Stimulated activated CD8-positive, alpha-beta memory T cell treated with anti-CD3 and anti-CD28 coated beads, Interleukin-4, amount 100 ng/mL, for 24 hours (primary cell): ENCODE measurements around the gene GIPC2.
A peak's percentile ranks its signal among the peaks of the same experiment; 100 is the strongest.
"Not testable (repeated sequence)": the region's sequence is repeated elsewhere in the genome, so short reads cannot be mapped to it uniquely, and the experiment has no call there.

Experiments used
- DNase-seq: peaks from one replicate; pipeline ENCODE4 v3.0.0-alpha.2; 2020; ENCODE audit warnings: low read depth

GIPC2 gene

DNA sequence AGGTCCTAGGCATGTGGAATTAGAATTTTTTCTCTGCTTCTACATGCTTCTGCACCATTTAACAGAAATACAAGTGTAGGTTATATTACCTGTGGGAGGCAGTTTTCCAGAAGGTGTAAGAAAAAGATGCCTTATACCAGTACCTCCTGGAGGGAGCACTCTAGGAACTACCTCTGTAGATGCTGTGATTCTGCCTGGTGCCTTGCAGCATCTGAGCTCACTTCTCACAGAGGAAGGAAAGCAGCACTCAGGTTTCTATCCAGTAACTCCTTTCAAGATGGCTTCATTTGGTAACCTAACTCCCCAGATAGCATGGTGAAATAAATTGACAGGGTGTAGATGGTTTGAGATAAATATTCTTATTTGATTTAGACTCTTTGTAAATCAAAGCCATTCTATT, 50.3 kb downstream of the GIPC2 start:
- DNase-seq = no peak

DNA sequence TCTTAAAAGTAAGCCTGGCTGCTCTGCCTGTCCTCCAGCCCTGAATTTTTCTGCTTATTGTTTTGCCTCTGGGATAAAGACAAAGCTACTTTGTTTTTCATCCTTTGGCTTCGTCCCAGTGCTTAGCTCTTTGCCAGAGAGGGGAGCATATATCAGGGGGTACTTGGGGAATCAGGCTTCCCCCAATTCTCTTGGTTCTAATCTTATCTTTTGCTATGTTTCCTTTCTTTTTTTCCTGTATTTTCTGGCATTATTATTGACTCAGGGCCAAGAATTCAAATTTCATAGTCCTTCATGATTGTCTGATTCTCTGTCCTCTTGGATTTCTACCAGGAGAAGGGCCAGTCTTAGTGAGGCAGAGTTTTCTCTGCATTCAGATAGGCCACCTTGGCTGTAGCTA, 51.2 kb downstream of the GIPC2 start:
- DNase-seq = no peak

DNA sequence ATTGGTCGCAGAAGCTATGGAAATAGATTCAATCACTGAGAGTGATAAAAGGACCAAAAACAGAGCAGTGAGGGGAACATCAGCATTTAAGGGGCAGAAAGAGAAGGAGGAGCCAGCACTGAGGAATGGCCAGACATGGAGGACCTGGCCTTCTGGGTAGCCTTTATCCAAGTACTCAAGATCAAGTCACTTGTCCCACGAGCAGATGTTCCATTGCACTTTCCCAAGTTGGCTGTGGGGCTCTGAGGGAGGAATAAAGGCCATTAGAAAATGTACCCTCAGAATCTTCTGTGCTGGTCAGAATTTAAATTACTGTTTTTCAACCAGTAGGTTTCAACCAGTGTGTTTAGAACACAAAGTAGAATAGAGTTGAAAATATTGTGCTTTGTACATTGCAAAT, 55.3 kb downstream of the GIPC2 start:
- no peak for DNase-seq

DNA sequence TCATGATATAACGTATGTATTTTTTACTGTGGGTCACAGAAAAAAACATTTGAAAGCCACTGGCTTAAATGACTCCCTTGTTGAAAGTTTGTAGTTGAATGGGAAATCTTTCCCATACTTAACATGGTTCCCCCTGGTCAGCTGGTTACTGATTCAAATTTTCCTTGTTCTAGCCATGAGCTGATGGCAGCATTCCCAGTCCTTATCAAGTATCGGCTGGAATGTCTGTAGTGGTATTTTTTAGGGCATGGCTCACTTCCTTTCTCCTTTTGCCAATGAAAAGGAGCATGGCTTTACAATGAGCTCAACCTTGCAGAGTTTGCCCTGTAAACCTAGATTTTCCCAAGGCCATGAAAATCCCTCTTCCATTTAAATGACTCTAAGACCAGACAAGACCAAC, 55.7 kb downstream of the GIPC2 start:
- DNase-seq = no peak

DNA sequence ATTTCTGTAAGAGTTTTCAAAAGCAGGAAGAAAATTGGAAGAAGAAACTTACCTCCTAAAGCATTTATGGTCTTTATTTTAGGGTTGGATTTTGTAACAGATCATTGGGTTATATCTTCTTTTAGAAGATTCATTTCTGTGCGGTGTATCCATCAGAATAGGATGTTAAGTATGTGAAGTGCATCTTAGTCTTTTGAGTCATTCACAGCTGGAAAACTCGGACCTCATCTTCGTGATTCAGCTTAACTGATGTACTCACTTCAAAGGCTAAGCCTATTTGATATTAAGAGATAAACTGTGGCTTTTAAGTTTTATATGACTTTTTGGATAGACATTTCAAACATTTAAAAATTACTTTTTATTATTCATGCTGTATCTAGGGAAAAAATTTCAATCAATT, 56.3 kb downstream of the GIPC2 start:
- no peak for DNase-seq

DNA sequence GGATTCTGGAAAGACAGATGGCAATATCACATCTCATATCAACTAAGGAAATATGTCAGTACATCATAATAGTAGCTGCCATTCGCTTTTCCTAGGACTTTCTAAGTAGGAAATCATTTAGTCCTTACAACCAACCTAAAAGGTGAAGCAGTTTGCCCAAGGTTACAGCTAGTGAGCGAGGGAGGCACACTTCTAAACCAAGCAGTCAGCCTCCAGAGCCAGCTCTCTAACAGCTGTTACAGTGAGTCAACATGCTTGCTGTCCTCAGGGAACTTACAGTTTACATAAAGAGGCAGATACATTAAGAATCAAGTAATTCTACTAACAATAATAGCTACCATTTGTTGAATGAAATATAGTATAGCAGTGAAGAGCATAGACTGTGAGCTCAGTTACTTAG, 57.1 kb downstream of the GIPC2 start:
- no peak for DNase-seq

DNA sequence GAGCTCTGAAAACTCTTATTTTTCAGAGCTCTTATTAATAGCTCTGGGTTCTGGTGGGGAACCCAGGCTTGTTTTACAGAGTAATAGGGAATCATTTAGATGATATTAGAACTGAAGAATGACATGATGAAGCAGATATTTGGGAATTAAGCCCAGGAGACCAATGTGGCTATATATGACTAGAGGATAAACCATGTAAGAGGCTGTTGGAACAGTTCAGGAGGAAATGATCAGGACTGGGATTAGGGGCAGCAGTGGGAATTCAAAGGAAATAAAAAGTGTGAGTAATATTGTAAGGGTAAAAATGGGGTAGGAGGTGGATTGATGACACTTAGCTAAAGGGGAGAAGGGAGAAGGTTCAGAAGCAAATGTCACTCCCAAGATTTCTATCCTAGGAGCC, 58.6 kb downstream of the GIPC2 start:
- no peak for DNase-seq

DNA sequence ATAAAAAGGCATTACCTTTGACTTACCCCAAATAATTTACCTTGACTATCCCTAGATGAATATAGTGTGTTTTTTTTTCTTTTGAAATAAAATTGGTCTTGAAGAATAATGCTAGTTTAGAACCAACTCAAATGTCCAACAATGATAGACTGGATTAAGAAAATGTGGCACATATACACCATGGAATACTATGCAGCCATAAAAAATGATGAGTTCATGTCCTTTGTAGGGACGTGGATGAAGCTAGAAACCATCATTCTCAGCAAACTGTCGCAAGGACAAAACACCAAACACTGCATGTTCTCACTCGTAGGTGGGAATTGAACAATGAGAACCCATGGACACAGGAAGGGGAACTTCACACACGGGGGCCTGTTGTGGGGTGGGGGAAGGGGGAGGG, 63.9 kb downstream of the GIPC2 start:
- not testable (repeated sequence) for DNase-seq

DNA sequence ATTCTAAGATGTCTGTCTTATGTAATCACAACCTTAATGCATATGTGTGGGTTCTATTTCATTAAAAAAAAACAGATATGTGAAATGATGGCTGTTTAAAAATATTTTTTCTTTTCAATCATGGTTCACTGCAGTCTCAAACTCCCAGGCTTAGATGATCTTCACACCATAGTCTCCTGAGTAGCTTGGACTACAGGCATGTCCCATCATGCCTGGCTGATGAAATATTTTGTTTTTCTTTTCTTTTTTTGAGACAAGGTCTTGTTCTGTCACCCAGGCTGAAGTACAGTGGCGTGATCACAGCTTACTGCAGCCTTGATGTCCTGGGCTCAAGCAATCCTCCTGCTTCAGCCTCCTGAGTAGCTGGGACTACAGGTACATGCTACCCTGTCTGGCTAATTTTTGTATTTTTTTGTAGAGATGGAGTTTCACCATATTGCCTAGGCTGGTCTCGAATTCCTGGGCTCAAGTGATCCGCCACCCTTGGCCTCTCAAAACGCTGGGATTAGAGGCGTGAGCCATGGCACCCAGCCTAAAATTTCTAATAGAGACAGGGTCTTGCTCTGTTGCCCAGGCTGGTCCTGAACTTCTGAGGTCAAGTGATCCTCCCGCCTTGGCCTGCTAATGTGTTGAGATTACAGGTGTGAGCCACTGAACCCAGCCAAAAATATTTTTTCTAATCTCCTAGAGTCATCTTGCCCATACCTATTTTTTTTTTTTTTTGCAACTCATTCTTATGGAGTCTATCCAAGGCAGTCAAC, 67.6 kb downstream of the GIPC2 start:
- no peak for DNase-seq

DNA sequence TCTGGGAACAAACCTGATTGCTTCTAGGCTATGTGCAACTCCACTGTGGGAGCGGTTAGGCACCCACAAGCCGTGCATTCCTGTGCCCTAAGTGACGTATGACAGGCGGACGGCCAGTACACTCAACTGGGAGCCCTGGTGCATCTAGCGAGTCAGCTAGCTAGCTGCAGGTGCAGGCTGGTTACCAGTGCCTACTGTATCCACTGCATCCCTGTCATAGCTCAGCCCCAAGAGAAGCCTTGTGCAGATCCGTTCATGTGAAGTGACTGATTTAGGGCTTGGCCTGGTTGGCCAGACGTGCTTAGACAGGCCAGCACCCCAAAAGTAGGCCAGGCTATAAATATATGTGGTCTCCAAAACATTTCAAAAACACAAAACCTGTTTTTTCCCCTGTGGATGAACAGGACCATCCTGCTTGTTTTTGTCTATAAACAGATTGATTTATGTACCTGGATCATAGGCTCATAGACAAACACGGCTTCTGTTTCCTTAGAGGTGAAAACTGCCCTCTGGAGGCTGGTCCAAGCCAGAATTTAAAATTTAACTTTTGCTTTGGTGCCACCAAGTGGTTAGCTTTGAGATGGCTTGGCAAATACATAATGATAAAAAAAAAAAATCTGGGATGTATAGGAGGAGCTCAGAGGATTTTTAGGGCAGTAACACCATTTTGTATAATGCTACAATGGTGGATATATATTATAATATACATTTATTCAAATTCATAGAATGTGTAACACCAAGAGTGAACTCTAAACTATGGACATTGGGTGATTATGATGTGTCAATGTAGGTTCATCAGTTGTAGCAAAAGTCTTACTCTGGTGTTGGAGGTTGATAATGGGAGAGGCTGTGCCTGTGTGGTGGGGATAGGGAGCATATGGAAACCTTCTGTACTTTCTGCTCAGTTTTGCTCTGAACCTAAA, 68.5 kb downstream of the GIPC2 start:
- DNase-seq = peak; percentile 22

DNA sequence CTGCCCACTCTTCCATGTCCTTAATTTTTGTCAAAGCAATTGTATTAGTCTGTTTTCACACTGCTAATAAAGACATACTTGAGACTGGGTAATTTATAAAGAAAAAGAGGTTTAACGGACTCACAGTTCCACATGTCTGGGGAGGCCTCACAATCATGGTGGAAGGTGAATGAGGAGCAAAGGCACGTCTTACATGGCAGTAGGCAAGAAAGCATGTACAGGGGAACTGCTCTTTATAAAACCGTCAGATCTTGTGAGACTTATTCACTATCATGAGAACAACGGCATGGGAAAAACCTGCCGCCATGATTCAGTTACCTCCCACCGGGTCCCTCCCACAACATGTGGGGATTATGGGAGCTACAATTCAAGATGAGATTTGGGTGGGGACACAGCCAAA, 74.7 kb downstream of the GIPC2 start:
- not testable (repeated sequence) for DNase-seq

DNA sequence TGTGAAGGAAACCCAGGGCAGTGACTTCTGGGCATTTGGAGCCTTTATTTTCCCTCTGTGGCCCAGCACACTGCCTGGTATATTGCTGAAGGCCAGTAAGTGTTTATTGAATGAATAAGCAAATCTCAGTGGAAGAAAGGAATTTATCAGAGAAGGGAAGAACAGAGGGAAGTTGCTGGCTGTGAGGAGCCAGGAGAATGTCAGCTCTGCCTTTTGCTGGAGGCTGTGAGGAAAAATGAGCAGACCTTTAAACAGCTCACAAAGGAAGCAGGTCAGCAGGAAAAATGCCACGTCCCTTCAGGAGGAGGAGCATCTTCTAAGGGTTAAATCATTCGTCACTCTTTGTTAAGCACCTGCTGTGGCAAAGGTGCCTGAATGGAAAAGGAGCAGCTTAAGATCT, 75.9 kb downstream of the GIPC2 start:
- DNase-seq = no peak

DNA sequence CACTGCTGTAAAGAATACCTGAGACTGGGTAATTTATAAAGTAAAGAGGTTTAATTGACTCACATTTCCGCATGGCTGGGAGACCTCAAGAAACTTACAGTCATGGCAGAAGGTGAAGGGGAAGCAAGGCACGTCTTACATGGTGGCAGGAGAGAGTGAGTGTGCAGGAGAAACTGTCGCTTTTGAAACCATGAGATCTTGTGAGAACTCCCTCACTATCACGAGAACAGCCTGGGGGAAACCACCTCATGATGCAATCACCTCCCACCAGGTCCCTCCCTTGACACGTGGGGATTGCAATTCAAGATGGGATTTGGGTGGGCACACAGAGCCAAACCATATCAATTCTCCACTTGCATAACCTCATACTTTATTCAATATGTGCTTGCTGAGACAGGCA, 76.6 kb downstream of the GIPC2 start:
- no peak for DNase-seq

DNA sequence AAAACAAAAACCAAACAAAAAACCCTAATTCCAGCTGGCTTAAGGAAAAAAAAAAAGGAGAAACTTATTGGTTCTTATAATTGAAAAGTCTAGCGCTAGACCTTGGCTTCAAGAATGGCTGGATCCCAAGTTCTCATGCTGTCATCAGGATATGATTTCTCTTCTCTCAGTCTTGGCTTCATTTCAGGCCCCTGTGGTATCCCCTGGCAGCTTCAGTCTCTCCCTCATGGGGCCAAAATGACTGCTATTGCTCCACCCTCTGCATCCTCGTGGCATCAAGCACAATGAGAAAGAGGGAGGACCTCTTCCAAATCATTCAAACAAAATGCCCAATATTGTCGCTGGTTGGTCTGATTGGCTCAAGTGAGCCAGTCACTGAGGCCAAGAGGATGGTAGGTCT, 80.7 kb downstream of the GIPC2 start:
- DNase-seq = no peak

DNA sequence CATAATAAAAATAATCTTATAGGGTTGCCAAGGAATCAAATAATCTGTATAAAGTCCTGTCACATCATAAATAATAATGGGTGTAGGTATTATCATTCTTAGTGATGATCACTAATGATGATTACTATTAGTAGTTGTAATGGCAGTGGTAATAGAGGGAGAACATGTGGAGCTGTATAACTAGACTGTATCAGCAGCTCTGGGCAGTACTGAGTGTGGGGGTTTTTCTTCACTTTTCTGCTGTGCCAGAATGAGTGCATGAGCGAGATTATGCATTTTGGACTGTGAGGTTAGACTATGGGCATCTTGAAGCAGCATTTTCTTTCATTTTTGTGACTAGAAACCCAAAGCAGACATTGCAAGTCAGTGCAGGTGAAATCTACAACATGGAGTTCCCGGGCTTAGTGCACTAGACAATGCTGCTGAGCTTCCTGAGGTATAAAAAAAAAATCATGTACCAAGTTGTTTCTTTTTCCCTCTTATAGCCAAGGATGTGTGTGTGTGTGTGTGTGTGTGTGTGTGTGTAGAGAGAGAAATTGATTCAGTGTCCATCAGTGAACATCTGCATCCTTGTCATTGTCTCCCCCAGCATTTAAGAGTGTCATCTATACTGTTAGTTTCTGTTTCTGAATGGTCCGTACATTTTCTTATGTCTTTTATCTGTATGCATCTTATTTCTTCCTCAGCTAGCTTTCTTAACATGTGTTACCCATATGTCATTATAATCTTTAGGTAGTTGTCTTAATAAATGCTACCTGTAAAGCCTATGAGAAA, 86.6 kb downstream of the GIPC2 start:
- no peak for DNase-seq

DNA sequence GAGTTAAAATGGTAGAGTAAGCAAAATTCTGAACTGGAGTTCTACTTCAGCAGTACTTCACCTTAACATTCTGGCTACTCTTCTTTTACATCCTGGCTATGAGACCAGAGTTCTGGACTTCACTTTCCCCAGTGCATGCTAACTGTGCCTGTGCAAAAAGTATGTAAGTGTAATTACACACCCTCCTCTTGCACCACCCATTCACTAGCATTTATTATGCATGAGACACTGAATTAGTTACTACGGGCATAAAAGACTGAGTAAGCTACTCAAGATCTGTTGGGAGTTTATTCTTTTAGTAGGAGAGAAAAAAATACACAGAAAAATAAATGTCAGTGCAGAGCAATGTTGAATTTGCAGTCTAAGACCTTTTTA, 87.2 kb downstream of the GIPC2 start:
- DNase-seq = no peak

DNA sequence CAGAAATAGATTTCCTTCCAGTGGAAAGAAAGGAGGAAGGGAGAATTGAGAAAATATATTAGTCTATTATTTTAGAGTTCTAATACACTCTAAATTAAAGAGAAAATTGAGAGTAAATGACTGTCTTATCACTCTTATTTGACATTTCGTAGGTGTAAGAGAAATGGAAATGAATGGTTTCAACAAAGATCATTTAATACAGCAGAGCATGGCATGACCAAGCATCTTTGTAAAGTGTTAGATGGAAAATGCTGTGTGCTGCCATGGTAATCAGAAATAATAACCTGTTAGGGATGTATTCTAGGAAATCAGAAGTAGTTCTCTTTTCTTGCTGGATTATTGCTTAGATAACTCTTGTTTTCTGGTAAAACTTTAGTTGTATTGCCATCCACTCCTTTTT, 90.9 kb downstream of the GIPC2 start:
- no peak for DNase-seq

DNA sequence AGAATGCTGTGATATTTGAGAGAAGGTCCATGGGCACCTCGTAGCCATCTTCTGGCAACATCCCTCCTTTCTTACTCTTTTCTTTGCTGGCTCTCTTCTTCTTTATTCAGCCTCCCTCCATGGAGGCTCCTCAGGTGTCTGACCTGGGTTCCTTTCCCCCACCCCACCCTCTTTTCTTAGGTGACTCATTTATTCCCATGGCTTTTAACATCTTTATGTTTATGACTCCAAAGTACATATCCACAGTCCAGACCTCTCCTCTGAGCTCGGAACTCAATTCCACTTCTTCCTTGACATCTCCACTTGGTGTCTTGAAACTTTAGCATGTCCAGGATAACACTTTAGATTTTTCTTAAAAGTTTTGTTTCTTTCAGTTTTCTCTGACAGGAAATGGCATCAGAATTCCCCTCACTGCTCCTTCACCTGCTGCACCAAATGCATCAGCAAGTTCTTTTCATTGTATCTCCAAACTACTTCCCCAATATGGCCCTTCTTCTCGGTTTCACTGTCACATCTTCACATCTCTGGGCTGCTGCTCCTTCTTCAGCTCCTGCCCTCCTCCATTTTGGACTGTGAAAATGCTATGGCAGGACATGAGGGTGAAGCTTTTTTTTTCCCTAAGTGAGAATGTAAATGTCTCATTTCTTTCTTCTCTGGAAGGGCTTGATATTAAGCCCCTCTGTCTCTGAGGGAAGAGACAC, 95.9 kb downstream of the GIPC2 start:
- no peak for DNase-seq

DNA sequence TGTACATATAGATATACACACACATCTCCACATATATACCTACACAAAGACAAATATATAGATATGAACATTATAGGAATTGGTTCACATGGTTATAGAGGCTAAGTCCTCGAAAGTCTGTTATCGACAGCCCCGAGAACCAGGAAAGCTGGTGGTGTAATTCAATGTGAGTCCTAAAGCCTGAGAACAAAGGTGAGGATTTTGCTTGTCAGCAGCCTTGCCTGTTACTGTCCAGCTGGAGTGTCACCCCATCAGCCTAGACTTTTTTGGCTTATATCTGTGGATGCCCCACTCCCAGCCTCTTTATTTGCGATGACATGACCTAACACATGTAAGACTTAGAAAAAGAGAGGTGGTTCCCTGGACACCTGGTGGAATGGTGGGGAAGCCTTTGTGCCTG, 97.0 kb downstream of the GIPC2 start:
- no peak for DNase-seq

DNA sequence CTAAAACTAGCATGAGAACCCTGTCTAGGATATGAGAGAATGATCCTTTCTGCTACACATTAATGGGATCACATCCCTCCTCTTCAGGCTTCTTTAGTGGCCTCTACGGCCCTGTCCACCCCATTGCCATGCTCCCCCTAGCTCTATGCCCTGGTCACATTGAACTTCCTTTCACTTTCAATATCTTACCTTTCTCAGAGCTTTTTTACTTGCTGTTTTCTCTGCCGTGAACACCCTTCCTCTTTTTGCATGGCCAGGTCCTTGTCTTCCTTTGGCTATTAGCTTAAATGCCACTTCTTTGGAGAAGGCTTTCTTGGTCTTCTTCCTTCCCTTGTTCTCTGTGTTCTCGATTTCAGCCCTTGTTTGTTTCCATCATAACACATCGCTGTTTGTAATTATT, 97.4 kb downstream of the GIPC2 start:
- no peak for DNase-seq

DNA sequence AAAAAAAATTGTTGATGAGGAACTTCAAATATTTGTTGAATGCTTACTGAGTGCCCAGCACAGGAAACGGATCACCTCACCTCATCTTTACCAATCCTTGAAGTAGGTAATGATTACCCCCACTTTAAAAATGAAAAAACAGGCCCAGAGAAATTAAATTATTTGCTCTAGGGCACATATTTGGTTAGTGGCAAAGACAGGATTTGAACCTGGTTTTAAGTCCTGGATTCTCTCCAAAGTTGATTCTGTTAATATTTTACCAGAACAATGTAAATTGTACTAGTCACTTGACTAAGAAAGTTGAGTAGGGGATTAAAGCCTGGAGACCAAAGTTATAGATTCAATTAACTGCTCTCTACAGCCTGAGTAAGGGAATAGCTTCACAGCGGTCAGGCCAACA, 97.9 kb downstream of the GIPC2 start:
- no peak for DNase-seq

DNA sequence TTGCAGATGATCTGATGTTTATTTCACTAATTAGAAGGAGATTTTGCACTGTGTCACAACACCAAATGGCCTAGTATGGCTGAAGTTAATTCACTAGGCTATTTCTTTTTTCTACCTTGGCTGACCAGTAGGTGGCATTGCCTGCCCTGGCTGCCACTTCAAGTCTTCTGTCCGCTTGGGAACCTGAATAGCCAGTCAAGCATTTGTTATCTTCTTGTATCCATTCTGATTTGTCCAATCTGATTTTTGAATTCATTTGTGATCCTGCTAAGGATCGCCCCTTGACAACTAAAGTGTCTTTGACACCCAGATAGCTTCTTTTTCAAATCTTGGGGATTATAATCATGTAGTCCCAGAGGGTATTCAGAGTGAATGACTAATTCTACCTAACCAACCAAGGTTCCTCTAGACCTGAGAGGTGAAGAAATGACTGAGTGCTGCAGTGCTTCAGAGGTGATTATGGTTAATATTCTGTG, 99.4 kb downstream of the GIPC2 start:
- no peak for DNase-seq
